ENCODE results near the gene MRPL21.

Gene MRPL21

DNA sequence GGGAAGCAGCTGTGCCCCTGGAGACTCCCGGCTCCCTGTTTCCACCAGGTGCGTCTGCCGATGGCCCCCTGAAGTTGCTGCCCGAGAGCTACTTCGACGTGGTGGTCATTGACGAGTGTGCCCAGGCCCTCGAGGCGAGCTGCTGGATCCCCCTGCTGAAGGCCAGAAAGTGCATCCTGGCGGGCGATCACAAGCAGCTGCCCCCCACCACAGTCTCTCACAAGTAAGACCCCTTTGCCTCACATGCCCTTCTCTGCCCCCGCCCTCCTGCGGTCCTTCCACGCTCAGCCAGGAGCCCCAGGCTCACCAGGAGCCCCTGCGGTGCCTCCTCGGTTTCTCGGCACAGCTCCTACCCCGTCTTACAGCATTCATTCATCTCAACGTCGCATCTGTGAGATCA, 25.5 kb upstream of the MRPL21 start:
- H3K27ac ChIP-seq (ENCODE audit: low read depth, low read length): no peak overlapping the region
- no peak overlapping the region for H3K9ac ChIP-seq (ENCODE audit: low read length in 5 of 5)
- H3K4me1 ChIP-seq (ENCODE audit: control insufficient read depth in 5 of 5, insufficient read depth in 5 of 5, low read length in 5 of 5): peaks cover 5 to 28% (median 17%) of the 10 kb centered on the region in 5 donors
- H3K4me3 ChIP-seq (ENCODE audit: low read depth in 1 of 5, low read length in 5 of 5): no peak overlapping the region
- H3K36me3 ChIP-seq (ENCODE audit: control insufficient read depth in 5 of 5, insufficient read depth in 5 of 5, low read length in 5 of 5): peaks cover 0 to 60% (median 52%) of the 10 kb centered on the region in 5 donors
- H3K27me3 ChIP-seq (ENCODE audit: control insufficient read depth in 5 of 5, insufficient read depth in 4 of 5, low read length in 5 of 5): no peaks in the 10 kb centered on the region
- H3K9me3 ChIP-seq (ENCODE audit: control insufficient read depth in 5 of 5, low read length in 5 of 5): peaks cover 0 to 17% (median 14%) of the 10 kb centered on the region in 5 donors

DNA sequence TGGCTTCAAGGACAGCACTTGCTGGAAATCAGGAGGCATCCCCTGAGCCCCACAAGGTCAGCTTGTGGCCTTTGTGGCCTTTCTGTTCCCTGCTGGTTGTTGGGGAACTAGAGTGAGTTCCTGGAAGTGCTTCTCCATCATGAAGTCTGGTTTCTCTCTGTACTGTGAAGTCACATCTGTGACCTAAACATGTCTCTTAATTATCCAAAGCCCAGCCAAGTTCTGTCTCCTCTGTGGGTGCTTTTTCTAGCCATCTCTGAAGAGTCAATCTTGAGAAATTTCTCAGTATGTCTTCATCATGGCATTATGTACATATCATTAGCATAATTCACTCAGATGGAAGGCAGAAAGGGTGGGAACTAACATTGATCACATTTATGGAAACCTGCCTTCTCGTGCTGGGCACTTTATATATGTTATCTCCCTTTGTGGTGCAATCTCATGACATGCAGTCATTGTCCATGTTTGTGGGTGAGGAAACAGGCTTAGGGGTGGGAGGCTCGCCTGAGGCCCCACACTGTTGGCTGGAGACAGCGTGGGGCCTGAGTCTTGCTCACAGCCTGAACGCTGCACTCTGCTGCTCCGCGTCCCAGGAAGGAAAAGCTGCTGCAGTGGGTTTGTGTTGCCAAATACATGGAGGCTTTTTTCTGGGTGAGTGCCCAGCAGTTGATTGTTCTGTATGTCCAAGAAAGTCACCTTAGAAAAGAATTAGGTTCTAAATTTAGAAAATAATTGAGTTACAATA, 24.7 kb upstream of the MRPL21 start:
- H3K27ac ChIP-seq (ENCODE audit: low read depth, low read length): no peak overlapping the region
- H3K4me3 ChIP-seq (ENCODE audit: low read depth in 1 of 5, low read length in 5 of 5): no peak overlapping the region
- H3K4me1 ChIP-seq (ENCODE audit: control insufficient read depth in 5 of 5, insufficient read depth in 5 of 5, low read length in 5 of 5): peaks cover 8 to 37% (median 25%) of the 10 kb centered on the region in 5 donors
- no peak overlapping the region for H3K9ac ChIP-seq (ENCODE audit: low read length in 5 of 5)
- no peaks in the 10 kb centered on the region for H3K27me3 ChIP-seq (ENCODE audit: control insufficient read depth in 5 of 5, insufficient read depth in 4 of 5, low read length in 5 of 5)
- peaks cover 0 to 59% (median 52%) of the 10 kb centered on the region in 5 donors for H3K36me3 ChIP-seq (ENCODE audit: control insufficient read depth in 5 of 5, insufficient read depth in 5 of 5, low read length in 5 of 5)
- peaks cover 0 to 17% (median 14%) of the 10 kb centered on the region in 5 donors for H3K9me3 ChIP-seq (ENCODE audit: control insufficient read depth in 5 of 5, low read length in 5 of 5)

DNA sequence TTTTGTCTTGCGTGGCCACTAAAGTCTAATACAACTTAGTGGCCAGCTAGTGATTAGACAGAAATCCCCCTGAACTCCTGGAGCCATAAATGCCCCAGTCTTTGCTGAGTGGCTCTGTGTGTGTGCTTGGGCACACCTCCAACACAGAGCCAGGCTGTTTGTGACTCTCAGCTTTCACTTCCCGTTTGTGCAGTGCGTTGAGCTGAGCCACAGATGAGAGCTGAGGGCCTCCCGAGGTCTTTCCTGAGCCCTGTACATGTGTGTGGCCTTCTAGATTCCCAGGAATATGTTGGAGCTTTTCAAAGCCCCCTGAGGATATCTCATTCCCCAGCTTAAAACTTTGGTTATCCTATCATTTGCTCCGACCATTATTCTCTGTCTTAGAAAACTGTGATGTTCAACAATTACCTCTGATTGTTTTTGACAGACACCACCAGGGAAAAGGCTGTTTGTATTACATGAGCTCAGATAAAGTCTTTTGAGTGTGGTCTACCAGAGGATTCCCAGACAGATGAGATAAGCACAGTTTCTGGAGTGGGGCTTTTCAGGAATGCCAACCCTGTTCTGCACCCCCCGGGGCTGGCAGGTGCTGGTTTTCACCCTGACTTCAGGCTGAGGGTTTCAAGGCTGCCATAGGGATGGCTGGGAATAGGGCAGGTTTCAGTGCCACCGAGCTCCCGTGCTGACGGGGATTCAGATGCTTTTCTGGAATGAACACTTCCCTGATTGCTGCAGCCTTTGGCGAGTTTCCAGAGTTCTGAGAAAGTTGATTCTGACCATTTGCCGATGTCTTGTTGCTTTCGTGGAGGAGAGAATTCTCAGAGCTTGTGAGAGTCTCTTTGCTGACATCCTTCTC, 23.9 kb upstream of the MRPL21 start:
- H3K9me3 ChIP-seq (ENCODE audit: control insufficient read depth in 5 of 5, low read length in 5 of 5): peaks cover 0 to 17% (median 14%) of the 10 kb centered on the region in 5 donors
- H3K4me1 ChIP-seq (ENCODE audit: control insufficient read depth in 5 of 5, insufficient read depth in 5 of 5, low read length in 5 of 5): peaks cover 8 to 37% (median 25%) of the 10 kb centered on the region in 5 donors
- no peak overlapping the region for H3K9ac ChIP-seq (ENCODE audit: low read length in 5 of 5)
- no peak overlapping the region for H3K27ac ChIP-seq (ENCODE audit: low read depth, low read length)
- no peaks in the 10 kb centered on the region for H3K27me3 ChIP-seq (ENCODE audit: control insufficient read depth in 5 of 5, insufficient read depth in 4 of 5, low read length in 5 of 5)
- H3K4me3 ChIP-seq (ENCODE audit: low read depth in 1 of 5, low read length in 5 of 5): no peak overlapping the region
- peaks cover 4 to 52% (median 49%) of the 10 kb centered on the region in 5 donors for H3K36me3 ChIP-seq (ENCODE audit: control insufficient read depth in 5 of 5, insufficient read depth in 5 of 5, low read length in 5 of 5)

DNA sequence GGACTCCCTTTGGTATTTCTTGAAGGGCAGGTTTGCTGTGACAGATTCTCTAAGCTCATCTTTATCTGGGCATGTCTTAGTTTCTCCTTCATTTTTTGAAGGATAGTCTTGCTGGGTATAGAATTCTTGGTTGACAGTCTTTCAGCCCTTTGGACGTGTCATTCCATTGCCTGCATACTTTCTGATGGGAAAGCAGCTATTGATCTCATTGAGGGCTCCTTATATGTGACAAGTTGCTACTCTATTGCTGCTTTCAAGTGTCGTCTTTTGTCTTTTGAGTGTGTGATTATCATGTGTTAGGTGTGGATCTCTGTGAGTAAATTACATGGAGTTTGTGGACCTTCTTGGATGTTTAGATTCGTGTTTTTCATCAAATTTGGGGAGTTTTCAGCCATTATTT, 22.0 kb upstream of the MRPL21 start:
- H3K9me3 ChIP-seq (ENCODE audit: control insufficient read depth in 5 of 5, low read length in 5 of 5): peaks cover 0 to 17% (median 14%) of the 10 kb centered on the region in 5 donors
- peak overlapping the region in 1 of 5 donors; percentile 35 for H3K4me3 ChIP-seq (ENCODE audit: low read depth in 1 of 5, low read length in 5 of 5)
- no peak overlapping the region for H3K27ac ChIP-seq (ENCODE audit: low read depth, low read length)
- peaks cover 8 to 37% (median 25%) of the 10 kb centered on the region in 5 donors for H3K4me1 ChIP-seq (ENCODE audit: control insufficient read depth in 5 of 5, insufficient read depth in 5 of 5, low read length in 5 of 5)
- H3K27me3 ChIP-seq (ENCODE audit: control insufficient read depth in 5 of 5, insufficient read depth in 4 of 5, low read length in 5 of 5): no peaks in the 10 kb centered on the region
- peaks cover 11 to 53% (median 47%) of the 10 kb centered on the region in 5 donors for H3K36me3 ChIP-seq (ENCODE audit: control insufficient read depth in 5 of 5, insufficient read depth in 5 of 5, low read length in 5 of 5)
- H3K9ac ChIP-seq (ENCODE audit: low read length in 5 of 5): no peak overlapping the region

DNA sequence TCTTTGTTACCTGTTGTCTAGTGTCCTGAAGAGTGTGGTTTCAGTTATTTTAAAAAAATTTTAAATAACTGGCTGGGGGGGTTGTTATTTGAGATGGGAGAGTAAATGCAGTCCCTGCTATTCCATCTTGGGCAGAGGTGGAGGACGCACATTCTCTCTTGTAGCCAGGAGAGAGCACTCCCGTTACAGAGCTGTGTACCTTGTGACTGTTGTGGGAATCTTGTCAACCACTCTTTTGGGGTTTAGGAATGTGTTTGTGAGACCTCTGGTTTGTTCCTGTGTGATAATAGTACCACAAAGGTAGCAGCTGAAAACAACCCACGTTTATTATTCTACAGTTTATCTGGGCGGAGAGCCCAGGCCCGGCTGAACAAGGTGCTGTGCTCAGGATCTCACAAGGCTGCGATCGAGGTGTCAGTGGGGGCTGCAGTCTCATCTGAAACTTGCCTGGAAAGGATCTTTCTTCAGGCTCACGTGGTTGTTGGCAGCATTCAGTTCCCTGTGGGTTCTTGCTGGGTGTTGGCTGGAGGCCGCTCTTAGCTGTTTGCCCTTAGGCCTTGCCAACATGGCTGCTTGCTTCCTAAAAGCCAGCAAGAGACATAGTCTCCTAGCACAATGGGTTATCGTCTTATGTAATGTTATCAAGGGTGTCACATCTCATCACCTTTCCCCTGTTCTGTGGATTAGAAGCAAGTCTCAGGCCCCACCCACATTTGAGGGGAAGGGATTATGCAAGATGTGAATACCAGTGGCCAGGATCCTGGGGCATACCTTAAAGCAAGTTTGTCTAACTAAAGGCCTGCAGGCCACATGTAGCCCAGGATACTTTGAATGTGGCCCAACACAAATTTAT, 20.7 kb upstream of the MRPL21 start:
- Histone ChIP-seq H3K27ac (ENCODE audit: low read depth, low read length) (no peak overlapping the region), H3K36me3 (ENCODE audit: control insufficient read depth in 5 of 5, insufficient read depth in 5 of 5, low read length in 5 of 5) (peaks cover 18 to 53% (median 40%) of the 10 kb centered on the region in 5 donors), H3K9ac (ENCODE audit: low read length in 5 of 5) (peak overlapping the region in 1 of 5 donors; percentile 26), H3K9me3 (ENCODE audit: control insufficient read depth in 5 of 5, low read length in 5 of 5) (peaks cover 0 to 17% (median 14%) of the 10 kb centered on the region in 5 donors), H3K27me3 (ENCODE audit: control insufficient read depth in 5 of 5, insufficient read depth in 4 of 5, low read length in 5 of 5) (no peaks in the 10 kb centered on the region), H3K4me3 (ENCODE audit: low read depth in 1 of 5, low read length in 5 of 5) (peak overlapping the region in 1 of 5 donors; percentile 13), H3K4me1 (ENCODE audit: control insufficient read depth in 5 of 5, insufficient read depth in 5 of 5, low read length in 5 of 5) (peaks cover 8 to 37% (median 25%) of the 10 kb centered on the region in 5 donors)

DNA sequence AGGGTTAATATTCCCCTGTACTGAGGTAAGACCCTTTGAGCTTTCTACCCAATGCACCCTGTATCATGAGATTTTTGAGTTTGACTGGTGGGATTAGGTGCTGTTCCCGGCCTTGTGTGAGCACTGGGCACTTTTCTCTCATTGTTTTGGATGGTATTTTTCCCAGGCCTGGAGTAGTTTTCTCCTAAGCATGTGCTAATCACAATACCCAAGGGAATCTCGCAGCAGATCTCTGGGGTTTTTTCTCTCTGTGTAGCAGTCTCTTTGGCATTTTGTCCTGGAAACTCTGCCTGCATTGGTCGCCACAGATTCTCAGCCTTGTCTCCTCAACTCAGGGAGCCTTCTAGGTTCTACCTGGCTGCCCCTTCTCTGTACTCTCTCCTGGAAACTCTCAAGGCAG, 20.0 kb upstream of the MRPL21 start:
- peak overlapping the region in 1 of 5 donors; percentile 26 for H3K9ac ChIP-seq (ENCODE audit: low read length in 5 of 5)
- H3K36me3 ChIP-seq (ENCODE audit: control insufficient read depth in 5 of 5, insufficient read depth in 5 of 5, low read length in 5 of 5): peaks cover 19 to 54% (median 38%) of the 10 kb centered on the region in 5 donors
- H3K4me3 ChIP-seq (ENCODE audit: low read depth in 1 of 5, low read length in 5 of 5): no peak overlapping the region
- H3K4me1 ChIP-seq (ENCODE audit: control insufficient read depth in 5 of 5, insufficient read depth in 5 of 5, low read length in 5 of 5): peaks cover 8 to 30% (median 24%) of the 10 kb centered on the region in 5 donors
- H3K9me3 ChIP-seq (ENCODE audit: control insufficient read depth in 5 of 5, low read length in 5 of 5): peaks cover 0 to 17% (median 14%) of the 10 kb centered on the region in 5 donors
- no peaks in the 10 kb centered on the region for H3K27me3 ChIP-seq (ENCODE audit: control insufficient read depth in 5 of 5, insufficient read depth in 4 of 5, low read length in 5 of 5)
- no peak overlapping the region for H3K27ac ChIP-seq (ENCODE audit: low read depth, low read length)

DNA sequence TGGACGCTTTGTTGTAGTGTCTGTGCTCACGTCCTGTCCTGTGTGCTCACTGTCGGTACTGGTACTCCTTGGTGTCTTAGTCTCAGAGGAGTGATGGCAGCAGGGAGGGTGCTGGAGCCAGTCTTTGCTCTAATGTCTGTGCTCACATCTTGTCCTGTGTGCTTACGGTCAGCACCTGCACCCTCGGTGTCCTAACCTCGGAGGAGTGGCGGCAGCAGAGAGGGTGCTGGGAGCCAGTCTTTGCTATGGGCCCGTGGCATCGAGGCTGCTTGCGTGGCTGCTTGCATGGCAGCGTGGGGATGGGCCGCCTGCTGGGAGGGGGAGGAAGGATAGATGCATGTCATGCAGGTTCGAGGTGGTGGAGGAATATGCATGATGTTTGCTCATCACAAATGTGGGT, 12.8 kb upstream of the MRPL21 start:
- Histone ChIP-seq H3K4me3 (ENCODE audit: low read depth in 1 of 5, low read length in 5 of 5) (no peak overlapping the region), H3K27ac (ENCODE audit: low read depth, low read length) (no peak overlapping the region), H3K36me3 (ENCODE audit: control insufficient read depth in 5 of 5, insufficient read depth in 5 of 5, low read length in 5 of 5) (peaks cover 14 to 87% (median 77%) of the 10 kb centered on the region in 5 donors), H3K9ac (ENCODE audit: low read length in 5 of 5) (no peak overlapping the region), H3K27me3 (ENCODE audit: control insufficient read depth in 5 of 5, insufficient read depth in 4 of 5, low read length in 5 of 5) (no peaks in the 10 kb centered on the region), H3K9me3 (ENCODE audit: control insufficient read depth in 5 of 5, low read length in 5 of 5) (no peaks in the 10 kb centered on the region), H3K4me1 (ENCODE audit: control insufficient read depth in 5 of 5, insufficient read depth in 5 of 5, low read length in 5 of 5) (no peaks in the 10 kb centered on the region)

DNA sequence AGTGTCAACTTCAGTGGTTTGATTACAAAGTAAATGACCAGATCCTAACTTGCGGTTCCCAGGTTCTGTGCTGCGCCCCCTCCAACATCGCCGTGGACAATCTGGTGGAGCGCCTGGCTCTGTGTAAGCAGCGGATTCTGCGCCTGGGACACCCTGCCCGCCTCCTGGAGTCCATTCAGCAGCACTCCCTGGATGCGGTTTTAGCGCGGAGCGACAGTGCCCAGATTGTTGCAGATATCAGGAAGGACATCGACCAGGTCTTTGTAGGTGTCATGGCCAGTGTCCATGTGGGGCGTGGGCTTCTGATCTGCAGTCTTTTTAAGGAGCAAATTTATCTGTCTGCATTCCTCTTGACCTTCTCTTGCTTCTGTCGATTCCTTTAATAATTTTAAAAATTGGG, 11.1 kb upstream of the MRPL21 start:
- H3K9ac ChIP-seq (ENCODE audit: low read length in 5 of 5): no peak overlapping the region

DNA sequence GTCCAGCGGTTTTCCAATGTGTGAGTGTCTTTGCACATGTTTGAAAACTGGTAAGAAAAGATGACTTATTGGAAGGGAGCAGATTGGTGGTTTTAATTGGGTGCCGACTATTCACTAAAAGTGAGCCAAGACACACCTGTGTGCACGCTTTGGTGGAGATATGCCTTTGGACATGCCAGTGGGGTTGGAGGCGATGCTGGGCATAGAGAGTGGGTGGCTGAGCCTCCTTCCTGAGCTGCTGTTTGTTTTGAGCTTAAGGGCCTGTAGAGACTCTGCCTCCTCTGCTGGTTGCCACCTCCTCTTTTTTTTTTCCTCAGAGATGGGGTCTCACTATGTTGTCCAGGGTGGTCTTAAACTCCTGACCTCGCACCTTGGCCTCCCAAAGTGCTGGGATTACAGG, 9.6 kb upstream of the MRPL21 start:
- Histone ChIP-seq H3K27ac (ENCODE audit: low read depth, low read length) (no peak overlapping the region), H3K27me3 (ENCODE audit: control insufficient read depth in 5 of 5, insufficient read depth in 4 of 5, low read length in 5 of 5) (no peaks in the 10 kb centered on the region), H3K36me3 (ENCODE audit: control insufficient read depth in 5 of 5, insufficient read depth in 5 of 5, low read length in 5 of 5) (peaks cover 4 to 89% (median 73%) of the 10 kb centered on the region in 5 donors), H3K4me3 (ENCODE audit: low read depth in 1 of 5, low read length in 5 of 5) (no peak overlapping the region), H3K9ac (ENCODE audit: low read length in 5 of 5) (no peak overlapping the region), H3K4me1 (ENCODE audit: control insufficient read depth in 5 of 5, insufficient read depth in 5 of 5, low read length in 5 of 5) (no peaks in the 10 kb centered on the region), H3K9me3 (ENCODE audit: control insufficient read depth in 5 of 5, low read length in 5 of 5) (no peaks in the 10 kb centered on the region)

More for the DNA sequence above, 11.1 kb upstream of the MRPL21 start:
- Histone ChIP-seq H3K9me3 (ENCODE audit: control insufficient read depth in 5 of 5, low read length in 5 of 5) (no peaks in the 10 kb centered on the region), H3K4me3 (ENCODE audit: low read depth in 1 of 5, low read length in 5 of 5) (no peak overlapping the region), H3K27me3 (ENCODE audit: control insufficient read depth in 5 of 5, insufficient read depth in 4 of 5, low read length in 5 of 5) (no peaks in the 10 kb centered on the region), H3K36me3 (ENCODE audit: control insufficient read depth in 5 of 5, insufficient read depth in 5 of 5, low read length in 5 of 5) (peaks cover 9 to 91% (median 78%) of the 10 kb centered on the region in 5 donors), H3K27ac (ENCODE audit: low read depth, low read length) (no peak overlapping the region), H3K4me1 (ENCODE audit: control insufficient read depth in 5 of 5, insufficient read depth in 5 of 5, low read length in 5 of 5) (no peaks in the 10 kb centered on the region)
